ENCODE results near the gene BIN1.

- TF ChIP-seq CTCF (IDR thresholded peaks at IDR 0.05 in 2 of 3, conservative IDR thresholded peaks at IDR 0.05 in 1 of 3; ENCODE audit: borderline replicate concordance in 1 of 3, insufficient read depth in 1 of 3, low read depth in 2 of 3, low read length in 2 of 3), result no peak
- TF ChIP-seq YY1 (IDR thresholded peaks at IDR 0.05; ENCODE audit: extremely low read depth, insufficient replicate concordance, low read depth, low read length), result no peak
- TF ChIP-seq EZH2phosphoT487 (IDR thresholded peaks at IDR 0.05; ENCODE audit: borderline replicate concordance), result no peak
- TF ChIP-seq POLR2AphosphoS5 (IDR thresholded peaks at IDR 0.05; ENCODE audit: low read depth, low read length), result no peak
- no peak for TF ChIP-seq JUND (IDR thresholded peaks at IDR 0.05)
- no peak for TF ChIP-seq MAX (IDR thresholded peaks at IDR 0.05)
These were observed 8.7 kb upstream of the BIN1 start for GRCh38 chr2:127115471-127116199.
